Measurements from ENCODE around the gene NFIA.

Gene NFIA

DNA sequence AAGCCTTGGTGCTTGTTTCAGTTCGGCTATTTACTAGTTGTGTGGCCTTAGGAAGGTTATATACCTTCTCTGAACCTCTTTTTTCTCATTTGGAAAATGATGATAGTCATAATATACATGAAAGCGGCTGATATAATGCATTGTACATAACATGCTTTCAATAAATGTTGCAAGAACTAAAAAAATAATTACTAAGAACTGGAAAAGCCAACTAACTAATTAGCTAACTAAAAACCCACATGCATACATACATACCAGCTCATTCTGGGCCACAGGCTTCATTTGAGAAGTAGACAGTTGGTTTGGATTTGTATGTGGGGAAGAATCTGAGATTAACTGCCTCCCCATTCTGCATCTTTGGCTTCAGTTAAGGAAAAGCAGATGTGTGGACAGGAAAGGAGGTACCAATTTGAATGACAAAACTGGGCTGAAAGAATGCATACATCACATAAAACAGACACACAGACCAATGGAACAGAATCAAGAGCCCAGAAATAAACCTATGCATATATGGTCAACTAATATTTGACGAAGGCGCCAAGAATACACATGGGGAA lies 424.7 kb downstream of the NFIA start:
- no peak for DNase-seq
